Endodermal cell (in vitro differentiated cells): ENCODE data around the gene ZBTB7A. TPM values are rescaled to one million over a fixed set of nuclear protein-coding genes. Genes with fewer than 3 reads are reported as not detected.

Experiments used
- DNase-seq: peaks from one replicate; pipeline ENCODE4 v3.0.0-alpha.2; 2017
- H3K27ac ChIP-seq: 2 replicates; pipeline ENCODE4 v1.5.1; 2013; ENCODE audit warnings: mild to moderate bottlenecking, low read depth, low read length, moderate library complexity
- H3K27me3 ChIP-seq: 2 replicates; pipeline ENCODE4 v1.6.1; 2013; ENCODE audit warnings: mild to moderate bottlenecking, low read length, moderate library complexity; ENCODE audit not compliant: insufficient read depth, control insufficient read depth, poor library complexity, severe bottlenecking
- H3K36me3 ChIP-seq: 2 replicates; pipeline ENCODE4 v1.7.0; 2013; ENCODE audit warnings: mild to moderate bottlenecking, low read length, moderate library complexity; ENCODE audit not compliant: control insufficient read depth, insufficient read depth
- H3K4me1 ChIP-seq: one replicate; pipeline ENCODE4 v1.7.0; 2013; ENCODE audit warnings: low read length; ENCODE audit not compliant: control insufficient read depth, insufficient read depth
- H3K4me3 ChIP-seq: 2 replicates; pipeline ENCODE4 v1.5.1; 2013; ENCODE audit warnings: mild to moderate bottlenecking, low read length, moderate library complexity
- H3K9ac ChIP-seq: 2 replicates; pipeline ENCODE4 v1.6.1; 2013; ENCODE audit warnings: mild to moderate bottlenecking, low read length, moderate library complexity; ENCODE audit not compliant: poor library complexity, severe bottlenecking; ENCODE audit errors: extremely low read depth
- H3K9me3 ChIP-seq: 2 replicates; pipeline ENCODE4 v1.6.1; 2013; ENCODE audit warnings: mild to moderate bottlenecking, low read length, moderate library complexity; ENCODE audit not compliant: control insufficient read depth
- H3K27ac Mint-ChIP-seq: 2 replicates; pipeline ENCODE4 v1.8.0; 2020; ENCODE audit warnings: mixed read lengths
- H3K27me3 Mint-ChIP-seq: 2 replicates; pipeline ENCODE4 v1.8.0; 2021; ENCODE audit warnings: mild to moderate bottlenecking, mixed read lengths; ENCODE audit not compliant: insufficient read depth
- H3K36me3 Mint-ChIP-seq: 2 replicates; pipeline ENCODE4 v1.8.0; 2020; ENCODE audit warnings: low read depth, mixed read lengths
- H3K4me1 Mint-ChIP-seq: 2 replicates; pipeline ENCODE4 v1.8.0; 2020; ENCODE audit warnings: mixed read lengths
- H3K4me3 Mint-ChIP-seq: 2 replicates; pipeline ENCODE4 v1.8.0; 2020; ENCODE audit warnings: mild to moderate bottlenecking, moderate library complexity, mixed read lengths
- H3K9me3 Mint-ChIP-seq: 2 replicates; pipeline ENCODE4 v1.8.0; 2020; ENCODE audit warnings: mild to moderate bottlenecking, mixed read lengths
- WGBS, 2 experiments: methylation state at CpG; one replicate each; pipeline versions ENCODE4 v1.1.5 to v1.1.7; 2013; ENCODE audit warnings: missing lambda C conversion rate in 2 of 2, mixed read lengths in 1 of 2; ENCODE audit not compliant: insufficient coverage in 1 of 2, insufficient read length in 1 of 2; 5-methylcytosine and 5-hydroxymethylcytosine counted together
- total RNA-seq, 2 donors: library from RNA; stranded (reverse); fragmentation: NEBNext Ultra II Directional in 1 of 2; extraction: Animal tissue kit (Norgen Biotek cat#: 25700) in 1 of 2; gene quantifications; 2 replicates in 1 of 2; 3 replicates in 1 of 2; pipeline ENCODE4 v1.2.1, GENCODE V29; 2021
- TF ChIP-seq, protein P1 (sequence below): fragments of 200-600 bp; sonication (generic); conservative IDR thresholded peaks from 2 replicates; pipeline ENCODE4 v1.5.0; 2021; ENCODE audit warnings: antibody characterized with exemption, mild to moderate bottlenecking

The ZBTB7A gene
- total RNA-seq, 2 donors from 2014 or later: 19.2 to 22.1 TPM

DNA sequence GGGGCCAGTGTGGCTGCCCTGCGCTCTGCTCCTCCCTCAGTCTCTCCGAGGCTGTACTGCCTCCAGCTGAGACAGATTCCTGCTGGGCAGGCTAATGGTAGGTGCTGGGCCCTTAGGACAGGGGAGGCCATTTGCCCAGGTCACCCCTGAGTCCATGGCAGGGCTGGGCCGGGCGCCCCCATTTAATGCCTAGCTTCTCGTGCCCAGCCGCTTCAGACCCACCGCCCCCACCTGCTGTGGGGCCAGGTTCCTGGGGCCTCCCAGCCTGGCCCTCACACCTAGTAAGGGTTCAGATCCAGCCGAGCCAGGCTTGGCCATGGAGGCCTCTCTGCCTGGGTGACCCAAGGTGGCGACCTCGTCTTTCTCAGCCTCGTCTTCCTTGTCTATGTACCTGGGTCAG is 41.4 kb downstream of the ZBTB7A start:
- H3K9ac ChIP-seq: no peak overlapping the region
- H3K9me3 ChIP-seq: peaks cover 6% of the 10 kb centered on the region
- Mint-ChIP-seq H3K27me3 (no peaks in the 10 kb centered on the region), H3K4me1 (no peaks in the 10 kb centered on the region), H3K9me3 (peaks cover 3% of the 10 kb centered on the region), H3K27ac (no peak overlapping the region), H3K4me3 (no peak overlapping the region), H3K36me3 (peaks cover 68% of the 10 kb centered on the region)
- no peak for DNase-seq
- 74 to 100% methylated on average over 5 to 11 of the region's 11 CpGs for WGBS, 2 experiments
- no peaks in the 10 kb centered on the region for H3K4me1 ChIP-seq
- no peak overlapping the region for H3K27ac ChIP-seq
- H3K36me3 ChIP-seq: peaks cover 40% of the 10 kb centered on the region
- no peaks in the 10 kb centered on the region for H3K27me3 ChIP-seq
- TF ChIP-seq, protein P1, sequence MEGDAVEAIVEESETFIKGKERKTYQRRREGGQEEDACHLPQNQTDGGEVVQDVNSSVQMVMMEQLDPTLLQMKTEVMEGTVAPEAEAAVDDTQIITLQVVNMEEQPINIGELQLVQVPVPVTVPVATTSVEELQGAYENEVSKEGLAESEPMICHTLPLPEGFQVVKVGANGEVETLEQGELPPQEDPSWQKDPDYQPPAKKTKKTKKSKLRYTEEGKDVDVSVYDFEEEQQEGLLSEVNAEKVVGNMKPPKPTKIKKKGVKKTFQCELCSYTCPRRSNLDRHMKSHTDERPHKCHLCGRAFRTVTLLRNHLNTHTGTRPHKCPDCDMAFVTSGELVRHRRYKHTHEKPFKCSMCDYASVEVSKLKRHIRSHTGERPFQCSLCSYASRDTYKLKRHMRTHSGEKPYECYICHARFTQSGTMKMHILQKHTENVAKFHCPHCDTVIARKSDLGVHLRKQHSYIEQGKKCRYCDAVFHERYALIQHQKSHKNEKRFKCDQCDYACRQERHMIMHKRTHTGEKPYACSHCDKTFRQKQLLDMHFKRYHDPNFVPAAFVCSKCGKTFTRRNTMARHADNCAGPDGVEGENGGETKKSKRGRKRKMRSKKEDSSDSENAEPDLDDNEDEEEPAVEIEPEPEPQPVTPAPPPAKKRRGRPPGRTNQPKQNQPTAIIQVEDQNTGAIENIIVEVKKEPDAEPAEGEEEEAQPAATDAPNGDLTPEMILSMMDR: no peak
- no peak overlapping the region for H3K4me3 ChIP-seq

DNA sequence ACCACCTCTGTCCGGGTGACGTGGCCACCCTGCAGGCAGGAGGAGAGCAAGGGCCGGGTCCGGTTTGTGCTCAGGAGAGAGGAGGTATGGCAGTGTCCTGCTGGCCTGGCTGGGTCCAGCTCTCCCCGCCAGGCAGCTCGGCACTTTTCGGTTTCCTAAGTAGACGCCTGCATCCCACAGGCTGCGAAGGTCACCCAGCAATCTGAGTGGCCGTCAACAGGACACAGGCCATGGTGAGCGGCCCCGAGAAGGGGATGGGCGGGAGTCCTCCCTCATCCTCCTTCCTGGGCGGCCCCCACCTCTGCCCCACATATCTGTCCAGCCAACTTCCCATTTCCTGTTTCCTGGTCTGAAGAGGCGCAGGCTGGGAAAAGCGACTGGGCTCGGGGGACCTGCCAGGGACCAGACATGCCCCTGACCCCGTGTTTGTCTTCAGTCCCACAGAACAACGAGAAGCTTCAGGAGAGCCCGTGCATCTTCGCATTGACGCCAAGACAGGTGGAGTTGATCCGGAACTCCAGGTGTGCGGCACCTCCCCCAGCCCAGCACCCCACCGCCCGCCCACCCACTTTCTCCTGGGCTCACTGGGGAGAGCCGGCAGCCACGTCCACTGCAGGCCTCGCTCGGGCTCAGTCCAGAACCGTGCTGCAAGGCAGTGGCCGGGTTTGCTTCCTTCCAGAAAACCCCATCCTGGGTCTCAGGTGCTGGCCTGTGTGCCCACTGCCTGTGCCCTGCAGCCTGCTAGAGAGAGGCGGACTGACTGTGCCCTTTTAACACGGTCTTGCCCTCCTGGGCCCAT is 42.9 kb downstream of the ZBTB7A start:
- H3K4me1 Mint-ChIP-seq: no peaks in the 10 kb centered on the region
- Histone ChIP-seq H3K9ac (no peak overlapping the region), H3K4me3 (no peak overlapping the region), H3K4me1 (no peaks in the 10 kb centered on the region), H3K27me3 (no peaks in the 10 kb centered on the region), H3K36me3 (peaks cover 40% of the 10 kb centered on the region), H3K9me3 (peaks cover 6% of the 10 kb centered on the region), H3K27ac (no peak overlapping the region)
- WGBS, 2 experiments: 90 to 92% methylated on average over 22 to 34 of the region's 34 CpGs
- H3K27me3 Mint-ChIP-seq: no peaks in the 10 kb centered on the region
- H3K27ac Mint-ChIP-seq: no peak overlapping the region
- DNase-seq: no peak
- no peak overlapping the region for H3K4me3 Mint-ChIP-seq
- H3K36me3 Mint-ChIP-seq: peaks cover 61% of the 10 kb centered on the region
- TF ChIP-seq, protein P1: no peak
- peaks cover 3% of the 10 kb centered on the region for H3K9me3 Mint-ChIP-seq

DNA sequence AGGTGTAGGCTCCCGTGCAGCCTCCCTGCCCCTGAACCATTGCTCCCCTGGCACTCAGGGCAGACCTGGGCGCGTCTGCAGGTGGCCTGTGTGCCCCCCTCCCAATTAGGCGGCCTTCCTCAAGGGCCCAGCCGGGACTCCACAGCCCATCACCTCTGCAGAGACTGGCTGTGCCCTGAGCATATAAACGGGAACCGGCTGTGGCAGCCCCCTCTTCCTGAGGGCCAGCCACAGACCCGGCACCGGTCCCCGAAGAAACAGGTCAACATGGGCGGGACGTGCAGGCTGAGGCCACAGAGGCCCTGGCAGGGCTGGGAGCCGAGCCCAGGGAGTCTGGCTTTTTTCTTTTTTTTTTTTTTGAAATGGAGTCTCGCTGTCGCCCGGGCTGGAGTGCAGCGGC is 47.1 kb downstream of the ZBTB7A start:
- H3K27ac Mint-ChIP-seq: no peak overlapping the region
- Histone ChIP-seq H3K27ac (no peak overlapping the region), H3K4me3 (no peak overlapping the region), H3K9ac (no peak overlapping the region), H3K27me3 (no peaks in the 10 kb centered on the region), H3K9me3 (peaks cover 6% of the 10 kb centered on the region), H3K4me1 (no peaks in the 10 kb centered on the region), H3K36me3 (peaks cover 38% of the 10 kb centered on the region)
- no peak for DNase-seq
- no peaks in the 10 kb centered on the region for H3K4me1 Mint-ChIP-seq
- peaks cover 51% of the 10 kb centered on the region for H3K36me3 Mint-ChIP-seq
- H3K9me3 Mint-ChIP-seq: peaks cover 3% of the 10 kb centered on the region
- 96 to 97% methylated on average over 6 to 17 of the region's 17 CpGs for WGBS, 2 experiments
- no peak overlapping the region for H3K4me3 Mint-ChIP-seq
- TF ChIP-seq, protein P1: no peak
- no peaks in the 10 kb centered on the region for H3K27me3 Mint-ChIP-seq
